CD4-positive, alpha-beta T cell (primary cell): Measurements from ENCODE around the gene CAMK2B. TPM values are rescaled to one million over a fixed set of nuclear protein-coding genes. Genes with fewer than 3 reads are reported as not detected.

Source experiments
- ATAC-seq: fragments of 200-7000 bp; cut with Tn5 transposase; one replicate; pipeline ENCODE4 v1.10.0; 2022; ENCODE audit warnings: mild to moderate bottlenecking; ENCODE audit not compliant: poor library complexity
- CTCF ChIA-PET: fragments of 350-600 bp; sonication (Branson Sonifier 250); formaldehyde crosslinking; loops from one replicate; lab custom pipeline; 2021; ENCODE audit warnings: antibody characterized with exemption, inconsistent platforms; lab: Charles Lee
- POLR2A ChIA-PET: fragments of 350-600 bp; sonication (Branson Sonifier 250); formaldehyde crosslinking; loops from one replicate; lab custom pipeline; 2021; ENCODE audit warnings: antibody characterized with exemption, inconsistent platforms; lab: Charles Lee
- DNase-seq, 14 experiments: peaks; one replicate each; pipeline ENCODE4 v3.0.0-alpha.2; 2013 to 2020; ENCODE audit warnings: mixed read lengths in 2 of 14
- H3K27ac ChIP-seq, 2 donors: one replicate each; pipeline versions ENCODE4 v1.5.1 to v1.7.0; 2013; ENCODE audit warnings: low read length in 2 of 2, low read depth in 1 of 2, mild to moderate bottlenecking in 1 of 2
- H3K27me3 ChIP-seq, 2 experiments: 1 replicate in 1 of 2; 2 replicates in 1 of 2; pipeline versions ENCODE4 v1.6.1 to v1.7.0; 2013; ENCODE audit warnings: low read length in 2 of 2, control low read depth in 1 of 2, mild to moderate bottlenecking in 1 of 2, moderate library complexity in 1 of 2; ENCODE audit not compliant: insufficient read depth in 2 of 2, control insufficient read depth in 1 of 2
- H3K36me3 ChIP-seq: one replicate; pipeline ENCODE4 v1.6.1; 2013; ENCODE audit warnings: low read length, control low read depth; ENCODE audit not compliant: insufficient read depth
- H3K4me1 ChIP-seq: one replicate; pipeline ENCODE4 v1.6.1; 2013; ENCODE audit warnings: low read length, control low read depth; ENCODE audit not compliant: insufficient read depth
- H3K4me3 ChIP-seq: one replicate; pipeline ENCODE4 v1.5.1; 2013; ENCODE audit warnings: mild to moderate bottlenecking, low read length, moderate library complexity
- H3K9me3 ChIP-seq, 2 experiments: 1 replicate in 1 of 2; 2 replicates in 1 of 2; pipeline versions ENCODE4 v1.6.1 to v1.7.0; 2013; ENCODE audit warnings: low read length in 2 of 2, mild to moderate bottlenecking in 2 of 2, control low read depth in 1 of 2, moderate library complexity in 1 of 2; ENCODE audit not compliant: control insufficient read depth in 1 of 2, insufficient read depth in 1 of 2
- H3K27ac Mint-ChIP-seq: one replicate; pipeline ENCODE4 v1.8.0; 2020; ENCODE audit warnings: mixed read lengths
- H3K27me3 Mint-ChIP-seq: one replicate; pipeline ENCODE4 v1.8.0; 2021; ENCODE audit warnings: mixed read lengths
- H3K36me3 Mint-ChIP-seq: one replicate; pipeline ENCODE4 v1.8.0; 2021; ENCODE audit warnings: low read depth, mixed read lengths
- H3K4me1 Mint-ChIP-seq: one replicate; pipeline ENCODE4 v1.8.0; 2021; ENCODE audit warnings: low read depth, mixed read lengths
- H3K4me3 Mint-ChIP-seq: one replicate; pipeline ENCODE4 v1.8.0; 2020; ENCODE audit warnings: mild to moderate bottlenecking, mixed read lengths
- H3K9me3 Mint-ChIP-seq: one replicate; pipeline ENCODE4 v1.8.0; 2020; ENCODE audit warnings: mixed read lengths
- intact Hi-C, 2 experiments: fragments of 100-400 bp; cut with DNase I in 1 of 2; cut with micrococcal nuclease in 1 of 2; formaldehyde crosslinking; loops; one replicate each; pipeline versions ENCODE4 v1.15.1 to v1.9.0; 2023 to 2025; cut with DNase I, micrococcal nuclease
- total RNA-seq, 174 experiments: library from RNA in 2 of 174; stranded (reverse) in 2 of 174; gene quantifications; one replicate each; pipeline ENCODE4 v1.2.3 and lab custom pipeline; 2021 to 2026
- TF ChIP-seq, protein P1 (sequence below): fragments of 200-600 bp; IDR thresholded peaks from one replicate; pipeline ENCODE4 v1.8.0; 2022; ENCODE audit warnings: antibody characterized with exemption, mild to moderate bottlenecking

CAMK2B gene
- total RNA-seq, 2 experiments from 2014 or later: not detected

DNA sequence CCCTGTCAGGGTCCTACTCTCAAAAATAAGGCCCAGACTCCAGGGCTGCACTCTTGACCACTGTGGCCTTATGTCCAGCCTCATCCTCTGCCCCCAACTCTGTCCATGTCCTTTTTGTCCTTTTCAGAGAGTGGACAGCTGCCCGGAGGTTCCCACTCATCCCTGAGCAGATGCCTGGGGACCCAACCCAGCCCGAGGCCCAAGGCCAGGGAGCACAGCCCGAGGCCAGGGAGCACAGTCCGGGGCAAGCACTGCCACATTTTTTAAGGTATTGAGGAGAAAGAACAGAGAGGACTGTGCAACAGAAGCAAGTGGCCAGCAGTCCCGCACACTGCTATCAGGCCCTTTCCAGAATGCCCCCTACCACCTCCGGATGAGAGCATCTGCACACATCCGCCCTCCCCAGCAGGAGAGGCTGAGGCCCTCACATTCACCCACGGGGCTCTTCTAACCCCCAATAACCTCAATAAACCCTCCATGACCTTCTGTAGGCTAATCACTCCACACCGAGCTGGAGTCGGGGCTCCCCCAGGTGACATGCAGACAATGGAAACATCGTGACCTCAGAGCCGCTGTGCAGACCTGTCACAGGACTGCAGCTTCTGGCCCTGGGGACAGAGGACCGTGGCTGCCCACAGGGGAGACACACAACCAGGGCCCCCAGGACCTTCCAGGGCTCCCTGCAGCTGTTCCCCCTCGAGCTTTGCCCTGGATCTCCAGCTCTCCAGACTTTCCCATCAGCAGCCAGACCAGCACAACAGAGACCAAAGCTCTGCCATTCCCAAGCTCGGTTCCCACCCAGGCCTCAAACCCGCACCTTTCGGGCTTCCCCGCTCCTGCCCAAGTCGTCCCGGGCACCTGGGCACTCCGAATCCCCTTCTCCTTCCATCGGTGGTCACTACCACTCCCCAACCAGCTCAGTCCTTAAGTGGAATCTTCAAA lies 51.4 kb downstream of the CAMK2B start:
- H3K4me1 Mint-ChIP-seq: no peaks in the 10 kb centered on the region
- TF ChIP-seq, protein P1, sequence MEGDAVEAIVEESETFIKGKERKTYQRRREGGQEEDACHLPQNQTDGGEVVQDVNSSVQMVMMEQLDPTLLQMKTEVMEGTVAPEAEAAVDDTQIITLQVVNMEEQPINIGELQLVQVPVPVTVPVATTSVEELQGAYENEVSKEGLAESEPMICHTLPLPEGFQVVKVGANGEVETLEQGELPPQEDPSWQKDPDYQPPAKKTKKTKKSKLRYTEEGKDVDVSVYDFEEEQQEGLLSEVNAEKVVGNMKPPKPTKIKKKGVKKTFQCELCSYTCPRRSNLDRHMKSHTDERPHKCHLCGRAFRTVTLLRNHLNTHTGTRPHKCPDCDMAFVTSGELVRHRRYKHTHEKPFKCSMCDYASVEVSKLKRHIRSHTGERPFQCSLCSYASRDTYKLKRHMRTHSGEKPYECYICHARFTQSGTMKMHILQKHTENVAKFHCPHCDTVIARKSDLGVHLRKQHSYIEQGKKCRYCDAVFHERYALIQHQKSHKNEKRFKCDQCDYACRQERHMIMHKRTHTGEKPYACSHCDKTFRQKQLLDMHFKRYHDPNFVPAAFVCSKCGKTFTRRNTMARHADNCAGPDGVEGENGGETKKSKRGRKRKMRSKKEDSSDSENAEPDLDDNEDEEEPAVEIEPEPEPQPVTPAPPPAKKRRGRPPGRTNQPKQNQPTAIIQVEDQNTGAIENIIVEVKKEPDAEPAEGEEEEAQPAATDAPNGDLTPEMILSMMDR: no peak
- H3K9me3 ChIP-seq: no peaks in the 10 kb centered on the region
- H3K9me3 Mint-ChIP-seq: no peaks in the 10 kb centered on the region
- no peaks in the 10 kb centered on the region for H3K27me3 ChIP-seq
- no peak for DNase-seq
- no peak overlapping the region for H3K4me3 Mint-ChIP-seq
- no peaks in the 10 kb centered on the region for H3K27me3 Mint-ChIP-seq
- intact Hi-C loops: no loop called here
- no peaks in the 10 kb centered on the region for H3K36me3 Mint-ChIP-seq
- H3K36me3 ChIP-seq: no peaks in the 10 kb centered on the region
- no peak overlapping the region for H3K27ac Mint-ChIP-seq
- POLR2A ChIA-PET: no interaction called here
- no peak overlapping the region for H3K4me3 ChIP-seq
- H3K27ac ChIP-seq: no peak overlapping the region
- CTCF ChIA-PET: no interaction called here
- no peaks in the 10 kb centered on the region for H3K4me1 ChIP-seq
- ATAC-seq: no peak

DNA sequence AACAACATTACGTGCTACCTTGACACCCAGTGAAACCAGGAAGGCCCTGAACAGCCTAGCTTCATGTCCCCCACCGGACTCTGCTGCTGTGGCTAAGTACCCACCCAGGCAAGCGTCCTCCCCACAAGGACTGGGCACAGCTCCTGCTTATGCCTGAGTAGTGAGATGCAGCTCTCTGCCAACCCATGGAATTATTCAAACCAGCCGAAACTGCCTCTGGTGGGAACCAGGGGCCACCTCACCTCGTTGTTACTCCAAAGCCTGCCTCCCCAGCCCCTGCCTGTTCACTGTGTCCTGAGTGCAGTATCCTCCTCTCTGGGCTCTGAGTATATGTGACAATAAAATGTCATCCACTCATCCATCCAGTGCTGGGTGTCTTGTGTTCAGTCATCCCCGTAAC lies 52.4 kb downstream of the CAMK2B start:
- no peak overlapping the region for H3K27ac ChIP-seq
- CTCF ChIA-PET: no interaction called here
- H3K27ac Mint-ChIP-seq: no peak overlapping the region

DNA sequence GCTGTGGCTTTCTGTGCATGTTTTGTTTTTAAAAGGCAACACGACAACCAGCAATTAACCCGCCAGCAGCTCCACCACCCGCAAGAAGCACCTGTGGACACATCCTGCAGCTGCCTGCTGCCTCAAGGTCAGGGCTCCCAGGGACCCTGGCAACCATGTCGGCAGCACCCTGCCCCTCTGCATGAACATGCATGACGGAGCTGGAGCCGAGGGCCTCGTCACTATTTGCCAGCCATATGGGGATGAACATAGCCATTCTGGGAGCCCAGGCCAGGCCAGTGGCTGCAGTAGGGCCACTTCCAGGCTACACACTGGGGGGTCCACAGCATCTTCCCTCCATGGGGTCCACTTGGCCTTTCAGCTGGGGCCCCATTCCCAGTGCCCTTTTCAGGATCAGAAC lies 52.9 kb downstream of the CAMK2B start:
- Mint-ChIP-seq H3K27me3 (no peaks in the 10 kb centered on the region), H3K4me1 (no peaks in the 10 kb centered on the region), H3K27ac (no peak overlapping the region), H3K36me3 (no peaks in the 10 kb centered on the region), H3K9me3 (no peaks in the 10 kb centered on the region), H3K4me3 (no peak overlapping the region)
- Histone ChIP-seq H3K4me3 (no peak overlapping the region), H3K27ac (no peak overlapping the region), H3K4me1 (no peaks in the 10 kb centered on the region), H3K9me3 (no peaks in the 10 kb centered on the region), H3K36me3 (no peaks in the 10 kb centered on the region), H3K27me3 (no peaks in the 10 kb centered on the region)
- CTCF ChIA-PET: no interaction called here
- ATAC-seq (no peak), DNase-seq (no peak)
- POLR2A ChIA-PET: no interaction called here
- TF ChIP-seq, protein P1: no peak
- intact Hi-C loops: no loop called here

More for the DNA sequence above, 52.4 kb downstream of the CAMK2B start:
- Mint-ChIP-seq H3K4me3 (no peak overlapping the region), H3K4me1 (no peaks in the 10 kb centered on the region), H3K27me3 (no peaks in the 10 kb centered on the region), H3K9me3 (no peaks in the 10 kb centered on the region), H3K36me3 (no peaks in the 10 kb centered on the region)
- ATAC-seq: no peak
- DNase-seq: no peak
- TF ChIP-seq, protein P1: no peak
- Histone ChIP-seq H3K36me3 (no peaks in the 10 kb centered on the region), H3K27me3 (no peaks in the 10 kb centered on the region), H3K4me1 (no peaks in the 10 kb centered on the region), H3K4me3 (no peak overlapping the region), H3K9me3 (no peaks in the 10 kb centered on the region)
- intact Hi-C loops: no loop called here
- POLR2A ChIA-PET: no interaction called here
